ENCODE measurements around the gene CCL19.

CCL19 gene

GRCh38 chr9:34714007-34714406 is 22.9 kb upstream of the CCL19 start:
- Histone ChIP-seq H3K18ac (ENCODE audit: low read length) (no peak overlapping the region), H4K91ac (ENCODE audit: low read depth, low read length) (no peak overlapping the region), H3K36me3 (ENCODE audit: control insufficient read depth in 1 of 2, insufficient read depth in 2 of 2, low read length in 2 of 2) (no peaks in the 10 kb centered on the region), H4K12ac (ENCODE audit: low read depth, low read length) (no peak overlapping the region), H3K9ac (ENCODE audit: low read length) (no peak overlapping the region), H2BK5ac (ENCODE audit: low read depth, low read length, poor library complexity) (no peak overlapping the region), H2AFZ (ENCODE audit: insufficient read depth, low read length, poor library complexity) (no peak overlapping the region), H3K79me2 (ENCODE audit: control insufficient read depth, insufficient read depth, low read length, poor library complexity) (no peaks in the 10 kb centered on the region), H3K14ac (ENCODE audit: low read length) (no peak overlapping the region), H3K4me2 (ENCODE audit: low read length) (no peak overlapping the region), H3K27me3 (ENCODE audit: insufficient read depth, low read length) (no peaks in the 10 kb centered on the region), H4K8ac (ENCODE audit: low read depth, low read length) (no peak overlapping the region), H3K4me1 (ENCODE audit: control insufficient read depth in 1 of 2, insufficient read depth in 2 of 2, low read length in 2 of 2) (no peaks in the 10 kb centered on the region), H2BK12ac (ENCODE audit: low read length) (no peak overlapping the region), H2BK120ac (ENCODE audit: insufficient read depth, low read length, poor library complexity) (no peak overlapping the region), H3K27ac (ENCODE audit: low read depth, low read length) (no peak overlapping the region), H3K4ac (ENCODE audit: low read depth, low read length) (no peak overlapping the region), H3K23ac (ENCODE audit: low read length) (no peak overlapping the region), H3K9me3 (ENCODE audit: insufficient read depth, low read depth, low read length) (peaks cover 2% of the 10 kb centered on the region), H2AK5ac (ENCODE audit: low read length) (no peak overlapping the region), H3K4me3 (ENCODE audit: low read depth, low read length) (no peak overlapping the region), H3K79me1 (ENCODE audit: low read length) (no peaks in the 10 kb centered on the region)
- no peak for DNase-seq

GRCh38 chr9:34712140-34712539 is 21.1 kb upstream of the CCL19 start:
- no CpG with 5 or more reads among the region's 1 CpG for WGBS (ENCODE audit: extremely low coverage, insufficient coverage, insufficient read length)
- no peak overlapping the region for H3K4ac ChIP-seq (ENCODE audit: low read depth, low read length)
- H3K4me1 ChIP-seq (ENCODE audit: control insufficient read depth in 1 of 2, insufficient read depth in 2 of 2, low read length in 2 of 2), result no peaks in the 10 kb centered on the region

GRCh38 chr9:34710023-34710422 is 18.9 kb upstream of the CCL19 start, which contains the start of gene CCL21:
CCL21 (minus strand) TSS chr9:34710136; CDS start chr9:34710066, 70 bp downstream.
- H4K12ac ChIP-seq (ENCODE audit: low read depth, low read length), result no peak within 1 kb of the TSS
- H3K23ac ChIP-seq (ENCODE audit: low read length), result no peak within 1 kb of the TSS
- H3K9ac ChIP-seq (ENCODE audit: low read length), result no peak within 1 kb of the TSS
- H4K91ac ChIP-seq (ENCODE audit: low read depth, low read length), result no peak within 1 kb of the TSS
- no peak within 1 kb of the TSS for H2AFZ ChIP-seq (ENCODE audit: insufficient read depth, low read length, poor library complexity)
- H3K36me3 ChIP-seq (ENCODE audit: control insufficient read depth in 1 of 2, insufficient read depth in 2 of 2, low read length in 2 of 2), result no peaks in the 10 kb centered on the region
- H3K14ac ChIP-seq (ENCODE audit: low read length), result no peak within 1 kb of the TSS
- no peak for DNase-seq
- H3K79me2 ChIP-seq (ENCODE audit: control insufficient read depth, insufficient read depth, low read length, poor library complexity), result no peaks in the 10 kb centered on the region
- H2BK5ac ChIP-seq (ENCODE audit: low read depth, low read length, poor library complexity), result no peak within 1 kb of the TSS
- H3K4me3 ChIP-seq (ENCODE audit: low read depth, low read length), result no peak within 1 kb of the TSS
- H3K18ac ChIP-seq (ENCODE audit: low read length), result no peak within 1 kb of the TSS
- peaks cover 2% of the 10 kb centered on the region for H3K9me3 ChIP-seq (ENCODE audit: insufficient read depth, low read depth, low read length)
- H3K27ac ChIP-seq (ENCODE audit: low read depth, low read length), result no peak within 1 kb of the TSS
- H3K4me1 ChIP-seq (ENCODE audit: control insufficient read depth in 1 of 2, insufficient read depth in 2 of 2, low read length in 2 of 2), result no peaks in the 10 kb centered on the region
- no peaks in the 10 kb centered on the region for H3K79me1 ChIP-seq (ENCODE audit: low read length)
- H3K4me2 ChIP-seq (ENCODE audit: low read length), result no peak within 1 kb of the TSS
- no peak within 1 kb of the TSS for H4K8ac ChIP-seq (ENCODE audit: low read depth, low read length)
- no peaks in the 10 kb centered on the region for H3K27me3 ChIP-seq (ENCODE audit: insufficient read depth, low read length)
- H2BK12ac ChIP-seq (ENCODE audit: low read length), result no peak within 1 kb of the TSS
- no peak within 1 kb of the TSS for H3K4ac ChIP-seq (ENCODE audit: low read depth, low read length)
- WGBS (ENCODE audit: extremely low coverage, insufficient coverage, insufficient read length), result no CpG with 5 or more reads among the region's 2 CpGs
- H2BK120ac ChIP-seq (ENCODE audit: insufficient read depth, low read length, poor library complexity), result no peak within 1 kb of the TSS
- H2AK5ac ChIP-seq (ENCODE audit: low read length), result no peak within 1 kb of the TSS

More at GRCh38 chr9:34712140-34712539, 21.1 kb upstream of the CCL19 start:
- Histone ChIP-seq H3K36me3 (ENCODE audit: control insufficient read depth in 1 of 2, insufficient read depth in 2 of 2, low read length in 2 of 2) (no peaks in the 10 kb centered on the region), H3K79me1 (ENCODE audit: low read length) (no peaks in the 10 kb centered on the region), H3K14ac (ENCODE audit: low read length) (no peak overlapping the region), H2BK12ac (ENCODE audit: low read length) (no peak overlapping the region), H3K23ac (ENCODE audit: low read length) (no peak overlapping the region), H4K8ac (ENCODE audit: low read depth, low read length) (no peak overlapping the region), H3K18ac (ENCODE audit: low read length) (no peak overlapping the region), H4K12ac (ENCODE audit: low read depth, low read length) (no peak overlapping the region), H3K4me2 (ENCODE audit: low read length) (no peak overlapping the region), H3K79me2 (ENCODE audit: control insufficient read depth, insufficient read depth, low read length, poor library complexity) (no peaks in the 10 kb centered on the region), H3K9me3 (ENCODE audit: insufficient read depth, low read depth, low read length) (peaks cover 2% of the 10 kb centered on the region), H2BK5ac (ENCODE audit: low read depth, low read length, poor library complexity) (no peak overlapping the region), H3K27ac (ENCODE audit: low read depth, low read length) (no peak overlapping the region), H2AFZ (ENCODE audit: insufficient read depth, low read length, poor library complexity) (no peak overlapping the region), H2AK5ac (ENCODE audit: low read length) (no peak overlapping the region), H2BK120ac (ENCODE audit: insufficient read depth, low read length, poor library complexity) (no peak overlapping the region), H3K27me3 (ENCODE audit: insufficient read depth, low read length) (no peaks in the 10 kb centered on the region), H3K4me3 (ENCODE audit: low read depth, low read length) (no peak overlapping the region), H4K91ac (ENCODE audit: low read depth, low read length) (no peak overlapping the region), H3K9ac (ENCODE audit: low read length) (no peak overlapping the region)
- no peak for DNase-seq

GRCh38 chr9:34709196-34709978 is 18.3 kb upstream of the CCL19 start:
- Histone ChIP-seq H3K4me1 (ENCODE audit: control insufficient read depth in 1 of 2, insufficient read depth in 2 of 2, low read length in 2 of 2) (no peaks in the 10 kb centered on the region), H3K9ac (ENCODE audit: low read length) (no peak overlapping the region), H3K36me3 (ENCODE audit: control insufficient read depth in 1 of 2, insufficient read depth in 2 of 2, low read length in 2 of 2) (no peaks in the 10 kb centered on the region), H3K4me2 (ENCODE audit: low read length) (no peak overlapping the region), H2AK5ac (ENCODE audit: low read length) (no peak overlapping the region), H2BK12ac (ENCODE audit: low read length) (no peak overlapping the region), H3K4ac (ENCODE audit: low read depth, low read length) (no peak overlapping the region), H4K12ac (ENCODE audit: low read depth, low read length) (no peak overlapping the region), H2BK5ac (ENCODE audit: low read depth, low read length, poor library complexity) (no peak overlapping the region), H2AFZ (ENCODE audit: insufficient read depth, low read length, poor library complexity) (no peak overlapping the region), H3K27me3 (ENCODE audit: insufficient read depth, low read length) (no peaks in the 10 kb centered on the region), H3K23ac (ENCODE audit: low read length) (no peak overlapping the region), H3K18ac (ENCODE audit: low read length) (no peak overlapping the region), H3K27ac (ENCODE audit: low read depth, low read length) (no peak overlapping the region), H4K91ac (ENCODE audit: low read depth, low read length) (no peak overlapping the region), H3K4me3 (ENCODE audit: low read depth, low read length) (no peak overlapping the region), H3K79me2 (ENCODE audit: control insufficient read depth, insufficient read depth, low read length, poor library complexity) (no peaks in the 10 kb centered on the region), H3K9me3 (ENCODE audit: insufficient read depth, low read depth, low read length) (peaks cover 2% of the 10 kb centered on the region), H2BK120ac (ENCODE audit: insufficient read depth, low read length, poor library complexity) (no peak overlapping the region), H4K8ac (ENCODE audit: low read depth, low read length) (no peak overlapping the region), H3K79me1 (ENCODE audit: low read length) (no peaks in the 10 kb centered on the region), H3K14ac (ENCODE audit: low read length) (no peak overlapping the region)
- no CpG with 5 or more reads among the region's 9 CpGs for WGBS (ENCODE audit: extremely low coverage, insufficient coverage, insufficient read length)
- no peak for DNase-seq

Data from trophoblast cell (in vitro differentiated cells and primary cell).